ENCODE measurements around the gene TTC5. TPM values are rescaled to one million over a fixed set of nuclear protein-coding genes. Genes with fewer than 3 reads are reported as not detected.
"Not testable (repeated sequence)": the region's sequence is repeated elsewhere in the genome, so short reads cannot be mapped to it uniquely, and the experiment has no call there.

The TTC5 gene
- total RNA-seq, 1 donor from 2014 or later, result 28.4 TPM

- no peak for DNase-seq (ENCODE audit: low spot score)
Measured at GRCh38 chr14:20306079-20306423, 300 bp upstream of the TTC5 start.

- no peak for DNase-seq (ENCODE audit: low spot score)
Measured at GRCh38 chr14:20302042-20302755, 3.6 kb downstream of the TTC5 start.

DNA sequence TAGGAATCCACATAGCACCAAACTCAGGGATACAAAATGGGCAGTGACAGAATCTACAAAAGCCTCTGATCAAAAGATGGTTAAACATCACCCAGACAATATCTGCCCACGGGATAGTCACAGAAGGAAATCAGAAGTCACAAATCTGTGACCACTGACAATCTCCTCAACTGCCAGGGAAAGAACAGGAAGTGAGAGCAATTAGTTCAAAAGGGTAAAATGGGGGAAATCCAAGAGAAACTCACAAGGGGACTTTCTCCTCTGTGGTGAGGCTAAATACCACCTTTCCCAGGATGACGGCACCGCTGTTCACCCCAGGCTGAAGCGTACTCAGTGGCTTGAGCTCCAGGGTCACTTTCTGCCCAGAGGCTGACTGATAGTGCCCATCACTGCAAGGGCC is 10.7 kb downstream of the TTC5 start:
- DNase-seq (ENCODE audit: low spot score), result no peak

DNA sequence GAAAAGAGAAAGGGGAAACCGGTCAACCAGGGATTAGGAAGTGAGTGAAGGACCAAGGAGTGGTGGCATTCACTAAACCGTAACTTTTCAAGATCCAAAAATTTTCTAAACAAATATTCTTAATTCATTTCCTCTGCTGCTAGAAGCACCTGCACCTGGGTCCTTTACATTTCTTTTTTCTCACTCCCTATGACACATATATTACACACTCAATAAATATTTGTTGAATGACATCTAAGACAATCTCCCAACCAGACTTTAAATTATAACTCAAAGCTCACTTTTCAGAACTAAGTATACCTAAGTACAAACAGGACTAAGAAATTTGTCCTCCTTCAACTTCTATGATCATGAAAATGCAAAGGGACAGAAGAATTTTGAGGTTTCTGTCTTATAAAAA is 11.1 kb downstream of the TTC5 start:
- DNase-seq (ENCODE audit: low spot score), result no peak

- DNase-seq (ENCODE audit: low spot score), result not testable (repeated sequence)
Measured at GRCh38 chr14:20281998-20282397, 23.8 kb downstream of the TTC5 start.

DNA sequence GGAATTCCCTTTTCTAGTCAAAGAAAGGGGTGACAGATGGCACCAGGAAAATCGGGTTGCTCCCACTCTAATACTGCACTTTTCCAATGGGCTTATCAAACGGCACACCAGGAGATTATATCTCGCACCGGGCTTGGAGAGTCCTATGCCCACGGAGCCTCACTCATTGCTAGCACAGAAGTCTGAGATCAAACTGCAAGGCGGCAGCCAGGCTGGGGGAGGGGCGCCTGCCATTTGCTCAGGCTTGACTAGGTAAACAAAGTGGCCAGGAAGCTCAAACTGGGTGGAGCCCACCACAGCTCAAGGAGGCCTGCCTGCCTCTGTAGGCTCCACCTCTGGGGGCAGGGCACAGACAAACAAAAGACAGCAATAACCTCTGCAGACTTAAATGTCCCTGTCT is 25.5 kb downstream of the TTC5 start:
- not testable (repeated sequence) for DNase-seq (ENCODE audit: low spot score)

DNA sequence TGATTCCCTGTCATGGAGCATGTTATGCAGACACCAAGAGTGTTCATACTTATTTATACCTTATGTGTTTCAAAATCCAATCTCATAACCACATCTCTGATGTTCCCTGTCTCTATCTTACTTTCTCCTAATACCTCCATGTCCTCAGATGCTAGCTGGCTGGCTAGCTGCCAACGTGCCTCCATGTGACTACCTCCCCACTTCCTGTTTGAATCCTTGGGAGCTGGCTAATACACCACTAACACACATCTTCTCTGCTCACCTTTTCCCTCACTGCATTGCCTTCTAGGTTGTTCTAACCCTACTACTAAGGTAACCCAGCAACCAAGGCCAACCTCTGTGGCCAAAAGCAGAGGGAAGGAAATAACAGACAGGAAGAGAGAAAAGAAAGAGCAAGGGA is 27.3 kb downstream of the TTC5 start:
- DNase-seq (ENCODE audit: low spot score), result no peak

DNA sequence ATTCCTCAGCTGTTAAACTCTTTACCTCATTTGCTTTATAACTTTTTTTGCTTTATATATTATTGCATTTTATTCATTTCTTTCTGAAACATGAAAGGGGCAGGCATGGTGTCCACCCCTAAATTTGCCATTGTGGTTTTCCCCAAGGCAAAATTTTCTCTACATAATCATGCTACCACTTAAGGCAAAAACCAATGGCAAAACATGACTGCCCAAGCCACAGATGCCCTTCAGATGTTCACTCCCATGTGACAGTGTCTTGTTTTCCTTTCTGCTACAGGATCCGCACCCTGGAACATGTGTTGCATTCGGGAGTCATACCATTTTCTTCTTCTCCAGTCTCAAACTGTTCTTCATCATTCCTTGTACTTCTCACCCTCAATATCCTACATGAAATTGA is 28.3 kb downstream of the TTC5 start:
- DNase-seq (ENCODE audit: low spot score), result no peak

- no peak for DNase-seq (ENCODE audit: low spot score)
Measured at GRCh38 chr14:20274062-20274461, 31.7 kb downstream of the TTC5 start.

- DNase-seq (ENCODE audit: low spot score), result not testable (repeated sequence)
Measured at GRCh38 chr14:20264361-20264760, 41.4 kb downstream of the TTC5 start.

DNA sequence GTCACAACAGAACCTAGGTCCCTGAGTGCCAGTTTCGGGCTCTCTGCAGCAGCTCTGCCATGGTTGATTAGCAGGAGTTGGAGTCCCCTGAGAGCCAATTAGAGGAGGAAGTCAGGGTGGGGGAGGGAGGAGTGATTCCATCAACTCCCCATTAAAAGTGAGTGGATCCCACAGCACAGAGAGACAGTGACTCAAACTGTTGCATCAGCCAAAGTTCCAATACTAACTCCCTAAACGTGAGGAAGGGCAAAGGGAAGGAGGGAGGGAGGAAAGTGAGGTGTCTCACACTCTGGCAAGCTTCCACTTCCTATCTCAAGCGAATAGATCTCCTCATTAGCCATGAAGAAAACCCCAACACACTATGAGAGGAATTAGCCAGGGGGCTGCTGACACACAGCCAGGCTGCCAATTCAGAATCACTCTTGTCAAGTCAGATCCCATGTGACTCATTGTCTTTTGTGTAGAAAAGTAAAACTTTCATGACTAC is 43.1 kb downstream of the TTC5 start:
- DNase-seq (ENCODE audit: low spot score), result no peak

GRCh38 chr14:20247646-20248246 is 58.0 kb downstream of the TTC5 start:
- DNase-seq (ENCODE audit: low spot score), result no peak

Other genes with a start within 250 kb of the TTC5 start
- not detected for gene OR4L1, start 245.9 kb downstream of the TTC5 start, total RNA-seq (ENCODE audit: insufficient read depth, low replicate concordance)
- gene OR4K17, start 195.2 kb downstream of the TTC5 start, total RNA-seq (ENCODE audit: insufficient read depth, low replicate concordance), result 5.1 TPM
- gene OR4N5, start 167.1 kb downstream of the TTC5 start, total RNA-seq (ENCODE audit: insufficient read depth, low replicate concordance), result 4.6 TPM
- gene OR11G2, start 115.1 kb downstream of the TTC5 start, total RNA-seq (ENCODE audit: insufficient read depth, low replicate concordance), result not detected
- gene OR11H6, start 82.2 kb downstream of the TTC5 start, total RNA-seq (ENCODE audit: insufficient read depth, low replicate concordance), result 1.2 TPM
- not detected for gene OR11H7, start 77.0 kb downstream of the TTC5 start, total RNA-seq (ENCODE audit: insufficient read depth, low replicate concordance)
- 0.96 TPM for gene OR11H4, start 66.7 kb downstream of the TTC5 start, total RNA-seq (ENCODE audit: insufficient read depth, low replicate concordance)
- 67.4 TPM for gene CCNB1IP1, start 27.3 kb upstream of the TTC5 start, total RNA-seq (ENCODE audit: insufficient read depth, low replicate concordance)
- 11.3 TPM for gene PARP2, start 37.7 kb upstream of the TTC5 start, total RNA-seq (ENCODE audit: insufficient read depth, low replicate concordance)
- 13.2 TPM for gene TEP1, start 107.5 kb upstream of the TTC5 start, total RNA-seq (ENCODE audit: insufficient read depth, low replicate concordance)
- 6.3 TPM for gene KLHL33, start 130.2 kb upstream of the TTC5 start, total RNA-seq (ENCODE audit: insufficient read depth, low replicate concordance)
- gene OSGEP, start 148.9 kb upstream of the TTC5 start, total RNA-seq (ENCODE audit: insufficient read depth, low replicate concordance), result 59.0 TPM
- gene APEX1, start 149.3 kb upstream of the TTC5 start, total RNA-seq (ENCODE audit: insufficient read depth, low replicate concordance), result 25.5 TPM
- 6.5 TPM for gene PIP4P1, start 155.5 kb upstream of the TTC5 start, total RNA-seq (ENCODE audit: insufficient read depth, low replicate concordance)
- gene PNP, start 163.5 kb upstream of the TTC5 start, total RNA-seq (ENCODE audit: insufficient read depth, low replicate concordance), result 13.7 TPM
- 4.8 TPM for gene RNASE10, start 199.6 kb upstream of the TTC5 start, total RNA-seq (ENCODE audit: insufficient read depth, low replicate concordance)